CD4-positive, CD25-positive, alpha-beta regulatory T cell (primary cell): ENCODE measurements around the gene CTRB1. TPM values are rescaled to one million over a fixed set of nuclear protein-coding genes. Genes with fewer than 3 reads are reported as not detected.
"Not testable (repeated sequence)": the region's sequence is repeated elsewhere in the genome, so short reads cannot be mapped to it uniquely, and the experiment has no call there.

Experiments used
- ATAC-seq, 2 donors: fragments of 150-1000 bp; cut with Tn5 transposase; one replicate each; pipeline ENCODE4 v1.10.0; 2021; ENCODE audit warnings: low read depth in 2 of 2, moderate number of reproducible peaks in 2 of 2, moderate library complexity in 1 of 2
- DNase-seq, 3 donors: peaks; one replicate each; pipeline versions ENCODE4 v3.0.0 to v3.0.0-alpha.2; 2012 to 2022; ENCODE audit warnings: mixed read lengths in 1 of 3
- H3K27ac ChIP-seq: one replicate; pipeline ENCODE4 v1.7.0; 2013; ENCODE audit warnings: mild to moderate bottlenecking, low read length; ENCODE audit not compliant: insufficient read depth, poor library complexity, severe bottlenecking
- H3K27me3 ChIP-seq: one replicate; pipeline ENCODE4 v1.7.0; 2013; ENCODE audit warnings: low read length; ENCODE audit not compliant: control insufficient read depth, insufficient read depth
- H3K36me3 ChIP-seq: one replicate; pipeline ENCODE4 v1.7.0; 2013; ENCODE audit warnings: mild to moderate bottlenecking, low read length, moderate library complexity; ENCODE audit not compliant: control insufficient read depth, insufficient read depth
- H3K4me1 ChIP-seq: 2 replicates; pipeline ENCODE4 v1.7.0; 2013; ENCODE audit warnings: mild to moderate bottlenecking, low read length; ENCODE audit not compliant: insufficient read depth, control insufficient read depth, poor library complexity, severe bottlenecking
- H3K4me3 ChIP-seq: one replicate; pipeline ENCODE4 v1.7.0; 2013; ENCODE audit warnings: low read depth, mild to moderate bottlenecking, low read length, moderate library complexity
- H3K9me3 ChIP-seq, 2 experiments: 1 replicate in 1 of 2; 2 replicates in 1 of 2; pipeline ENCODE4 v1.7.0; 2013; ENCODE audit warnings: low read length in 2 of 2, mild to moderate bottlenecking in 1 of 2, moderate library complexity in 1 of 2; ENCODE audit not compliant: control insufficient read depth in 2 of 2
- H3K27ac Mint-ChIP-seq, 3 donors: one replicate each; pipeline ENCODE4 v1.8.0; 2020 to 2022; ENCODE audit warnings: mild to moderate bottlenecking in 3 of 3, mixed read lengths in 3 of 3, moderate library complexity in 2 of 3
- H3K27me3 Mint-ChIP-seq: one replicate; pipeline ENCODE4 v1.8.0; 2022; ENCODE audit warnings: mild to moderate bottlenecking, mixed read lengths
- H3K36me3 Mint-ChIP-seq: one replicate; pipeline ENCODE4 v1.8.0; 2020; ENCODE audit warnings: mixed read lengths
- H3K4me1 Mint-ChIP-seq, 4 donors: one replicate each; pipeline ENCODE4 v1.8.0; 2020 to 2022; ENCODE audit warnings: mixed read lengths in 4 of 4, mild to moderate bottlenecking in 1 of 4
- H3K4me3 Mint-ChIP-seq, 4 donors: one replicate each; pipeline ENCODE4 v1.8.0; 2020 to 2022; ENCODE audit warnings: mild to moderate bottlenecking in 4 of 4, mixed read lengths in 4 of 4, moderate library complexity in 3 of 4
- H3K9me3 Mint-ChIP-seq, 7 donors: one replicate each; pipeline ENCODE4 v1.8.0; 2020 to 2022; ENCODE audit warnings: mixed read lengths in 7 of 7, mild to moderate bottlenecking in 3 of 7, moderate library complexity in 2 of 7
- polyA plus RNA-seq, 4 donors: library from polyadenylated mRNA; unstranded; fragments of 300-500 nt; fragmentation: Illumina TruSeq; gene quantifications; one replicate each; pipeline ENCODE4 v1.2.3, GENCODE V29; 2021
- total RNA-seq: library from RNA; stranded (reverse); gene quantifications from one replicate; pipeline ENCODE4 v1.2.3, GENCODE V29; 2022

CTRB1 gene
- total and polyA plus RNA-seq, 5 donors from 2014 or later: not detected

DNA sequence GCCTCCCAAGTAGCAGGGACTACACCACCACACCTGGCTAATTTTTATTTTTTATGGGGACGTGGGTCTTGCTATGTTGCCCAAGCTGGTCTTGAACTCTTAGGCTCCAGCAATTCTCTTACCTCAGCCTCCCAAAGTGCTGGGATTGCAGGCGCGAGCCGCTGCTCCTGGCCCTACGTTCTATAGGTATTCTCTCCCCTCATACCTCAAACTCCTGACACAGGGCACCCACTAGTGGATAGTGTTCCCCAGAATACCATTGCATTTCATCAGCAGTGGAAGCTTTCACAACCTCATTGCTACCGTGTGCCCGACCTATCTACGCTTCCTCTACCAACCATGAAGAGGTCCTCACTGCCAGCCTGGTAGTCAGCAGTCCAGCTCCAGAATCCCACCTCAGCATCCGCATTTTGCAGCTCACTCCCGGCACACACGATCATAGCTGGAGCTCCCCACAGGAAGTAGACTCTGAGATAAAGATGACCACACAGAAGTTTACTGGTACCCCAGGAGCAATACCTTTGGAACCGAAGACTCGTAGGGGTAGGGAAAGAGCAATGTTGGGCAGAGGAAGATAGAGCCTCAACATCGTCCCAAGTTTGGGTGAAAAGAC lies 21.2 kb upstream of the CTRB1 start:
- no peak overlapping the region for H3K4me3 Mint-ChIP-seq

DNA sequence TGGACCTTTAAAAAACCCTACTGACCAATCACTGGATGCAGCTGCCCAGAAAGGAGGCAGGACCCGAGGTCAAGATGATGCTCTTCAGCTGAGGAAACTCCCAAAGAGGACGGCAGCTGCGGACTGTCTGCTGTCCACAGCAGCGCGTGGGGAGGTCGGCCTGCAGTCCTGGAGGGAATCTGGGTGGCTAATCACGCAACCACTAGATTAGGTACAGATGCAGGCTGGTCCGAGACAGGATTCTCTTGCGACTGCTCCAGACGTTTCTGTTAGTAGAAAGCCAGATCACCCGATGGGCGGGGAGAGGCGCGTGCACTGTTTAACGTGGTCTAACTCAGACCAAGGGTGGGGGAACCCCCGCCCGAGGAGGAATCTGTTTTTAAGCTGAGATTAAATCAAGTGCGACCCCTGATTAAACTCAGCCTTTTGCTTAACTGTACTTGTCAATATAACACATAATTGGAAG lies 20.6 kb upstream of the CTRB1 start:
- H3K4me1 ChIP-seq: no peaks in the 10 kb centered on the region
- DNase-seq (no peak), ATAC-seq (no peak)
- H3K36me3 Mint-ChIP-seq: no peaks in the 10 kb centered on the region
- no peaks in the 10 kb centered on the region for H3K9me3 ChIP-seq
- no peaks in the 10 kb centered on the region for H3K36me3 ChIP-seq
- H3K9me3 Mint-ChIP-seq: no peaks in the 10 kb centered on the region
- H3K27me3 ChIP-seq: peaks cover 5% of the 10 kb centered on the region
- peaks cover 25% of the 10 kb centered on the region for H3K27me3 Mint-ChIP-seq
- H3K27ac Mint-ChIP-seq: peak overlapping the region in 1 of 3 donors; percentile 18
- no peak overlapping the region for H3K4me3 ChIP-seq
- H3K27ac ChIP-seq: no peak overlapping the region
- peaks cover 5 to 19% (median 12%) of the 10 kb centered on the region in 4 donors for H3K4me1 Mint-ChIP-seq
- H3K4me3 Mint-ChIP-seq: no peak overlapping the region

More for the DNA sequence above, 21.2 kb upstream of the CTRB1 start:
- H3K27me3 Mint-ChIP-seq: peaks cover 25% of the 10 kb centered on the region
- no peaks in the 10 kb centered on the region for H3K9me3 ChIP-seq
- H3K4me1 Mint-ChIP-seq: peaks cover 5 to 19% (median 12%) of the 10 kb centered on the region in 4 donors
- H3K36me3 ChIP-seq: no peaks in the 10 kb centered on the region
- DNase-seq (no peak), ATAC-seq (no peak)
- H3K4me1 ChIP-seq: no peaks in the 10 kb centered on the region
- no peak overlapping the region for H3K27ac ChIP-seq
- peaks cover 5% of the 10 kb centered on the region for H3K27me3 ChIP-seq
- no peak overlapping the region for H3K4me3 ChIP-seq
- H3K36me3 Mint-ChIP-seq: no peaks in the 10 kb centered on the region
- no peaks in the 10 kb centered on the region for H3K9me3 Mint-ChIP-seq
- peak overlapping the region in 2 of 3 donors; percentile 18 to 76 for H3K27ac Mint-ChIP-seq

DNA sequence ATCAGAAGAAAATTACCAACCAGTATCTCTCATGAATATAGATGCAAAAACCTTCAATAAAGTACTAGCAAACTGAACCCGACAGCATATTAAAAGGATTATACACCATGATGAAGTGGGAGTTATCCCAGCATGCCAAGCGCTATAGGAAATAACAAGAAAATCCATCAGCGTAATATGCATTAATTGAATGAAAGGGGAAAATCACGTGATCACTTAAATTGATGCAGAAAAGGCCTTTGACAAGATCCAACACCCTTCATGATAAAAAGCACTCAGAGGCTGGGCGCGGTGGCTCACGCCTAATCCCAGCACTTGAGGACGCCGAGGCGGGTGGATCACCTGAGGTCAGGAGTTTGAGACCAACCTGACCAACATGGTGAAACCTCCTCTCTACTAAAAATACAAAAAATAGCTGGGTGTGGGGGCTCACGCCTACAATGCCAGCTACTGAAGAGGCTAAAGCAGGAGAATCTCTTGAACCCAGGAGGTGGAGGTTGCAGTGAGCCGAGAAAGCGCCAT lies 16.7 kb upstream of the CTRB1 start:
- Histone ChIP-seq H3K9me3 (no peaks in the 10 kb centered on the region), H3K4me1 (no peaks in the 10 kb centered on the region), H3K36me3 (no peaks in the 10 kb centered on the region), H3K27ac (no peak overlapping the region), H3K4me3 (no peak overlapping the region), H3K27me3 (peaks cover 5% of the 10 kb centered on the region)
- DNase-seq: no peak
- H3K36me3 Mint-ChIP-seq: no peaks in the 10 kb centered on the region
- no peak overlapping the region for H3K4me3 Mint-ChIP-seq
- peaks cover 5 to 19% (median 12%) of the 10 kb centered on the region in 4 donors for H3K4me1 Mint-ChIP-seq
- H3K27ac Mint-ChIP-seq: peak overlapping the region in 1 of 3 donors; percentile 20
- H3K9me3 Mint-ChIP-seq: no peaks in the 10 kb centered on the region
- peaks cover 13% of the 10 kb centered on the region for H3K27me3 Mint-ChIP-seq
- ATAC-seq: no peak

DNA sequence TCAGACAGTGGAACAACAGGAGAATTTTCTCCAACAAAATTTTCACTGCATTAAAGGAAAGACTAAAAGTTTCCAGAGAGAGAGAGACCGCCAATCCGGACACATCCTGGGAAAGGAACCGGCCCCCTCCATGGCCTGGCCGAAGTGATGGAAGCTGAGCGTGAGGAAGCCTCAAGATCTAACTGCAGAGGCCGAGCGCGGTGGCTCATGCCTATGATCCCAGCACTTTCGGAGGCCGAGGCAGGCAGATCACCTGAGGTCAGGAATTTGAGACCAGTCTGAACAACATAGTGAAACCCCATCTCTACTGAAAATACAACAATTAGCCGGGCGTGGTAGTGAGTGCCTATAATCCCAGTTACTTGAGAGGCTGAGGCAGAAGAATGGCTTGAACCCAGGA lies 15.7 kb upstream of the CTRB1 start:
- Mint-ChIP-seq H3K36me3 (no peaks in the 10 kb centered on the region), H3K27me3 (peaks cover 10% of the 10 kb centered on the region)

DNA sequence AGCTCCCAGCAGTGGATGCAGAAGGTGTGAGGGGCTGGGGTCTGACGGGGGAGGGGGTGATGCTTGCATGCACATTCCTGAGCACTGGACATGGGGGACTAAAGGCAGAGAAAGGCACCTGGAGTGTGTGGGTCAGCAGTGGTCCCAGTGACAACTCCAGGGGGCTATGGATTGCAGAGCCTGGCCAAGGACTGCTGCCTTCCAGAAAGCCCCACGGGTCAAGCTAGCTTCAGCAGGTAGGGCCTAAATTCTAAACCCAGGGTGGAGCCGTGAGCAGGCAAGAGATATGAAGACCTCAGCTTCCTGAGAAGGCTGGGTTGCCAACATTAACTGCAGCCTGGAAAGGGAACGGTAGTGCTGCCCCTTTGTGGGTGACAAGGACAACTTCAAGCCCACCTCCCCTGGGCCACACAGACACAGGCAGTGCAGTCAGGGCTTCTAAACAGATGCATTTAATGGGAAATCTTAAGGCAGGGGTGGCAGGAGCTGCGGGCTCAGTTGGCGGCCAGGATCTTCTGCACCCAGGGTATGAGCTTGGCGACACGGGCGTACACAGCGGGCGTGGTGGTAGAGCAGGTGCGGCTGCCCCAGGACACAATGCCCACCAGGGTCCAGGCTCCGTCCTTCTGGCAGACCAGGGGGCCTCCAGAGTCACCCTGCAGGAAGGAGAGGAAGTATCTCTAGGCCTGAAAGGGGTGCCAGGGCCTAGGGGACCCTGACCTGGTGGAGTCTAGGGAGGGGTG lies 14.9 kb upstream of the CTRB1 start:
- Histone ChIP-seq H3K4me3 (no peak overlapping the region), H3K27me3 (no peaks in the 10 kb centered on the region), H3K4me1 (no peaks in the 10 kb centered on the region), H3K27ac (no peak overlapping the region), H3K36me3 (no peaks in the 10 kb centered on the region), H3K9me3 (no peaks in the 10 kb centered on the region)
- no peak overlapping the region for H3K27ac Mint-ChIP-seq
- ATAC-seq: no peak
- no peak overlapping the region for H3K4me3 Mint-ChIP-seq
- no peaks in the 10 kb centered on the region for H3K9me3 Mint-ChIP-seq
- H3K27me3 Mint-ChIP-seq: peaks cover 6% of the 10 kb centered on the region
- peaks cover 5 to 19% (median 12%) of the 10 kb centered on the region in 4 donors for H3K4me1 Mint-ChIP-seq
- no peaks in the 10 kb centered on the region for H3K36me3 Mint-ChIP-seq
- DNase-seq: no peak

More for the DNA sequence above, 15.7 kb upstream of the CTRB1 start:
- ATAC-seq (no peak), DNase-seq (no peak)
- Histone ChIP-seq H3K27ac (no peak overlapping the region), H3K36me3 (no peaks in the 10 kb centered on the region), H3K9me3 (no peaks in the 10 kb centered on the region), H3K4me3 (no peak overlapping the region), H3K27me3 (peaks cover under 1% of the 10 kb centered on the region), H3K4me1 (no peaks in the 10 kb centered on the region)
- Mint-ChIP-seq H3K4me1 (peaks cover 5 to 19% (median 12%) of the 10 kb centered on the region in 4 donors), H3K27ac (no peak overlapping the region), H3K4me3 (peak overlapping the region in 1 of 4 donors; percentile 54), H3K9me3 (no peaks in the 10 kb centered on the region)

DNA sequence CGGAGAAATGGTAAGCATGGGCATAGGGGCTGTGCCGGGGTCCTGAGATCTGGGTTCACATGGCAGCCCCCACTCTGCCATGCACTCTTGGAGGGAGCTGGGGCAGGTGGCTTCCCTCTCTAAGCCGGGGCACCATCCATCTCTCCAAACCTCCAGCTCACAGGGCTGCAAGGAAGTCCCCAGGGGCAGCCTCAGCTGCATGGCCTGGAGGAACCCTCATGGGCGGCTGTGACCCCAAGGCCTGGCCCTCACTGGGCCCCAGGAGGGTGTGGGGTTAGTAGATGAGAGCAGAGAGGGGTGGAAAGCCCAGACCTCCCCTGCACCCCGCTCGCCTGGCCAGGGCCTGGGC lies 14.4 kb upstream of the CTRB1 start:
- H3K9me3 ChIP-seq: no peaks in the 10 kb centered on the region
- no peak overlapping the region for H3K4me3 ChIP-seq
- H3K4me3 Mint-ChIP-seq: no peak overlapping the region
- no peak for DNase-seq
- no peaks in the 10 kb centered on the region for H3K36me3 ChIP-seq
- no peaks in the 10 kb centered on the region for H3K9me3 Mint-ChIP-seq
- ATAC-seq: no peak
- no peaks in the 10 kb centered on the region for H3K36me3 Mint-ChIP-seq
- H3K27ac ChIP-seq: no peak overlapping the region
- no peaks in the 10 kb centered on the region for H3K27me3 ChIP-seq
- no peaks in the 10 kb centered on the region for H3K4me1 ChIP-seq
- H3K4me1 Mint-ChIP-seq: peaks cover 2 to 18% (median 12%) of the 10 kb centered on the region in 4 donors
- no peak overlapping the region for H3K27ac Mint-ChIP-seq
- peaks cover 2% of the 10 kb centered on the region for H3K27me3 Mint-ChIP-seq

DNA sequence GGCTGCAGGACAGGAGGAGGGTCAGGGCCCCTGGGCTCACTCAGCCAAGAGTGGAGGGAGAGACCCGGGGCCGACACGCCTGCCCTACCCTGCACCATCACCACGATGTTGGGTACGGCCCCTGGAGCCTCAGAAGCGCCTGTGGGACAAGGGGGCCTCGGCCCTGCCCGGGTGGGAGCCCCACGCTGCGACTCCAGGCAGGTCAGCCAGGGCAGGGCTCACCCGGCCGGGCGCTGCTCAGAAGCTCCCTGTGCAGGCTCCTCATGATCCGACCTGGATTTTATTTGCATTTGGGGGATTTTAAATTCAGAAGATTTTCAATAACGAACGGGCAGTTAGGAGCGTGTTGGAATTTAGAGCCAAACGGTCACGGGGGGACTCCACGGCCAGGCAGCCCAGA lies 13.9 kb upstream of the CTRB1 start:
- H3K4me3 Mint-ChIP-seq, H3K9me3 ChIP-seq, H3K27me3 ChIP-seq, H3K27me3 Mint-ChIP-seq, H3K4me1 ChIP-seq, H3K4me3 ChIP-seq, H3K27ac ChIP-seq, H3K36me3 Mint-ChIP-seq, H3K36me3 ChIP-seq, DNase-seq, ATAC-seq, H3K27ac Mint-ChIP-seq, H3K9me3 Mint-ChIP-seq: not testable (repeated sequence)
- peaks cover 0 to 15% (median 12%) of the 10 kb centered on the region in 4 donors for H3K4me1 Mint-ChIP-seq
